NCI-H345 treated with DMSO at 0.1 percent for 48 hours (cell line): ENCODE results near the gene FAM149B1.
A peak's percentile ranks its signal among the peaks of the same experiment; 100 is the strongest.
"Not testable (repeated sequence)": the region's sequence is repeated elsewhere in the genome, so short reads cannot be mapped to it uniquely, and the experiment has no call there.

Source experiments
- DNase-seq: peaks from one replicate; lab custom pipeline; 2025; ENCODE audit not compliant: unreplicated experiment; lab: John Stamatoyannopoulos, UW

Gene FAM149B1

GRCh38 chr10:73232887-73233286, 65.0 kb downstream of the FAM149B1 start:
- DNase-seq: no peak

GRCh38 chr10:73233883-73234282, 66.0 kb downstream of the FAM149B1 start:
- no peak for DNase-seq

- DNase-seq: no peak
Measured at GRCh38 chr10:73234695-73235094, 66.8 kb downstream of the FAM149B1 start.

- no peak for DNase-seq
Measured at GRCh38 chr10:73238990-73239566, 71.2 kb downstream of the FAM149B1 start.

- no peak for DNase-seq
Measured at GRCh38 chr10:73239908-73240307, 72.0 kb downstream of the FAM149B1 start.

GRCh38 chr10:73244866-73245477, 77.1 kb downstream of the FAM149B1 start:
- no peak for DNase-seq

GRCh38 chr10:73246322-73246645, 78.4 kb downstream of the FAM149B1 start:
- DNase-seq: no peak

GRCh38 chr10:73246646-73247508, 79.0 kb downstream of the FAM149B1 start, which contains the start of gene DNAJC9:
DNAJC9 (minus strand) TSS chr10:73247255; CDS start chr10:73247189, 66 bp downstream.
- peak; percentile 75 for DNase-seq

- no peak for DNase-seq
Measured at GRCh38 chr10:73247509-73248258, 79.8 kb downstream of the FAM149B1 start.

- no peak for DNase-seq
Measured at GRCh38 chr10:73248259-73248724, 80.4 kb downstream of the FAM149B1 start.

GRCh38 chr10:73251683-73252444, 83.9 kb downstream of the FAM149B1 start:
- DNase-seq: no peak

GRCh38 chr10:73252445-73253224, 84.7 kb downstream of the FAM149B1 start, which contains the start of gene MRPS16:
MRPS16 (minus strand) TSS chr10:73252644; CDS start chr10:73252482, 162 bp downstream.
- peak; percentile 85 for DNase-seq

GRCh38 chr10:73253225-73253555, 85.3 kb downstream of the FAM149B1 start:
- DNase-seq: no peak

- DNase-seq: not testable (repeated sequence)
Measured at GRCh38 chr10:73258612-73259011, 90.7 kb downstream of the FAM149B1 start.

GRCh38 chr10:73261362-73261995, 93.6 kb downstream of the FAM149B1 start:
- no peak for DNase-seq

- DNase-seq: no peak
Measured at GRCh38 chr10:73262105-73262730, 94.3 kb downstream of the FAM149B1 start.

- DNase-seq: no peak
Measured at GRCh38 chr10:73262880-73263555, 95.1 kb downstream of the FAM149B1 start.

GRCh38 chr10:73263693-73264347, 95.9 kb downstream of the FAM149B1 start:
- DNase-seq: no peak
